ENCODE data around the gene CHMP3. TPM values are rescaled to one million over a fixed set of nuclear protein-coding genes. Genes with fewer than 3 reads are reported as not detected.

CHMP3 gene
- total and polyA plus RNA-seq, 2 of the 13 experiments (the other 11 are each of a cell fraction or from before 2014, with no cell fraction given) = 64.1 to 114 TPM

DNA sequence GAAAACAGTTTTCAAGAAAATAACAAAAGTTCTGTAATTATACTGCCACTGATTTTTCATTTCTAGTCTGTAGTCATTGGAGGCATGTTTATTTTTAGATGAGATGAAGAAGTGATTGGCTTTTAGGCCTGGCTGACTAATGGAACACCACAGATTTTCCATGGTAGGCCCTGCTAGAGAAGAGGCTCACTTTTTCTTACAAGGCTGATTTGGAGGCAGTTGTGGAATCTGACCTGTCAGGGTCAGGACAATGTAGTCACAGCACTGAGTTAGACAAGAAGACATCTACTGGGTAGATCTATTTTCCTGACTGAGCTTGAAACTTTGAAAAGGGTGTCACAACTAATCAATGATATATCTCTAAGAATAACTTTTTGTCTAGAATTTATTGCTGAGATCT is 78.1 kb downstream of the CHMP3 start (continued):
- TF ChIP-seq, protein P1, sequence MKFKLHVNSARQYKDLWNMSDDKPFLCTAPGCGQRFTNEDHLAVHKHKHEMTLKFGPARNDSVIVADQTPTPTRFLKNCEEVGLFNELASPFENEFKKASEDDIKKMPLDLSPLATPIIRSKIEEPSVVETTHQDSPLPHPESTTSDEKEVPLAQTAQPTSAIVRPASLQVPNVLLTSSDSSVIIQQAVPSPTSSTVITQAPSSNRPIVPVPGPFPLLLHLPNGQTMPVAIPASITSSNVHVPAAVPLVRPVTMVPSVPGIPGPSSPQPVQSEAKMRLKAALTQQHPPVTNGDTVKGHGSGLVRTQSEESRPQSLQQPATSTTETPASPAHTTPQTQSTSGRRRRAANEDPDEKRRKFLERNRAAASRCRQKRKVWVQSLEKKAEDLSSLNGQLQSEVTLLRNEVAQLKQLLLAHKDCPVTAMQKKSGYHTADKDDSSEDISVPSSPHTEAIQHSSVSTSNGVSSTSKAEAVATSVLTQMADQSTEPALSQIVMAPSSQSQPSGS (CRISPR knock-in tag; IDR thresholded peaks at IDR 0.05) = no peak

DNA sequence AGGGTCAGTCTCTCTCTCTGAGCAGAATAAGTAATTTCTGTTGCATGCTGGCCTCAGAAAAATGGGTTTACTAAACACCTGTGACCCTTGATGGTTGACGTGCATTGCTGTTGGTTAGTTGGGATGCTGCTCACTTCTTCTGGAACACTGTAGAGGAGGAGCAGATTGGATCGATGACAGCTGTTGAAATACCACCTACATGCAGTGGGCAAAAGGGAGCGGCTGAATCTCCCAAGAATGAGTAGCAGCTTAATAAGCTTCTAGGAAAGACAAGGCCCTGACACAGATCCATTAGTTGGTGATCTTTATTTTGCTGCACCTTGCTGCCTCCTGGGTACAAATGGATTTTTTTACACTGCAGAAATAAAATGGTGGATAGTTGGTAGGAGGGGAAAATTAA is 78.9 kb downstream of the CHMP3 start:
- Histone ChIP-seq H2AFZ (ENCODE audit: low read length) (no peak overlapping the region), H3K9me3 (ENCODE audit: low read length) (no peaks in the 10 kb centered on the region), H4K20me1 (ENCODE audit: insufficient read depth, low read length) (no peaks in the 10 kb centered on the region), H3K36me3 (replicated peaks in 1 of 2; ENCODE audit: control insufficient read depth in 1 of 2, insufficient read depth in 2 of 2, low read length in 2 of 2) (peaks cover 56 to 98% of the 10 kb centered on the region in 2 experiments), H3K79me2 (ENCODE audit: insufficient read depth, low read length) (no peaks in the 10 kb centered on the region), H3K4me3 (replicated peaks in 1 of 3; ENCODE audit: insufficient read depth in 1 of 3, low read depth in 2 of 3, low read length in 3 of 3) (no peak overlapping the region), H3K9ac (ENCODE audit: insufficient read depth, low read depth, low read length) (no peak overlapping the region), H3K4me2 (ENCODE audit: low read depth, low read length) (no peak overlapping the region), H3K27ac (ENCODE audit: extremely low read length, insufficient read depth, low read length) (no peak overlapping the region), H3K4me1 (ENCODE audit: insufficient read depth, low read length) (0 out of 2 replicates have a peak, but pooled peaks cover 7% of the 10 kb centered on the region), H3K27me3 (ENCODE audit: control insufficient read depth in 1 of 2, insufficient read depth in 2 of 2, low read length in 2 of 2) (no peaks in the 10 kb centered on the region)
- in situ Hi-C loops (cut with HindIII; ENCODE audit: extremely low pct_ligation_motif_present, low pct_unique_long_range_greater_than_20kb) (no loop called here), intact Hi-C loops (cut with micrococcal nuclease; ENCODE audit: unreplicated experiment) (no loop called here)
- ATAC-seq (no peak), FAIRE-seq (no peak), DNase-seq (ENCODE audit: low spot score) (no peak)
- ChIA-PET POLR2A (no interaction called here), CTCF (ENCODE audit: low intra/inter-chr PET ratio, low total read pairs) (no interaction called here)
- no TSS peak for BruUV-seq (replicated peaks)
- TF ChIP-seq, protein P2, sequence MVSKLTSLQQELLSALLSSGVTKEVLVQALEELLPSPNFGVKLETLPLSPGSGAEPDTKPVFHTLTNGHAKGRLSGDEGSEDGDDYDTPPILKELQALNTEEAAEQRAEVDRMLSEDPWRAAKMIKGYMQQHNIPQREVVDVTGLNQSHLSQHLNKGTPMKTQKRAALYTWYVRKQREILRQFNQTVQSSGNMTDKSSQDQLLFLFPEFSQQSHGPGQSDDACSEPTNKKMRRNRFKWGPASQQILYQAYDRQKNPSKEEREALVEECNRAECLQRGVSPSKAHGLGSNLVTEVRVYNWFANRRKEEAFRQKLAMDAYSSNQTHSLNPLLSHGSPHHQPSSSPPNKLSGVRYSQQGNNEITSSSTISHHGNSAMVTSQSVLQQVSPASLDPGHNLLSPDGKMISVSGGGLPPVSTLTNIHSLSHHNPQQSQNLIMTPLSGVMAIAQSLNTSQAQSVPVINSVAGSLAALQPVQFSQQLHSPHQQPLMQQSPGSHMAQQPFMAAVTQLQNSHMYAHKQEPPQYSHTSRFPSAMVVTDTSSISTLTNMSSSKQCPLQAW (CRISPR knock-in tag; IDR thresholded peaks at IDR 0.05) = no peak
- TF ChIP-seq RBM22 (optimal IDR thresholded peaks at IDR 0.05; ENCODE audit: low read length) = peak; percentile 59
- 99% methylated on average over 3 of the region's 3 CpGs for WGBS (ENCODE audit: low lambda C conversion rate)

DNA sequence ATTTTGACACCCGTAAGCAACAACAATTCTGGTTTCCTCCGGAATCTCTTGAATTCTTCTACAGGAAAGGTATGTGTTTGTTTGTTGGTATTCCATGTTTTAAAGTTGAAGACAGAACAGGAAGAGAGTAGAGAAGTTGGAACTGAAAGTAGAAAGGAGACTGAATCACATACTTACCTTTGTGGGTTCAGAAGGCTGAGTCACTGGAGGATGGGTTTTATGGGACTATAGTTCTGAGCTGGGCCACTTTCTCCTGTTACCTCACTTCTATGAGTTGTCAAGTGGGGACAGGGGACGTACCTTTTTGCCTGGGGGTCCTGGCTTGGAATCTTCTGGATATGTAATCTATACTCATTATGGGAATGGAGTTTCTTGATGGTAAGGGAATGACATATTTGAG is 81.2 kb downstream of the CHMP3 start:
- POLR2A ChIA-PET = no interaction called here
- Histone ChIP-seq H3K27me3 (ENCODE audit: control insufficient read depth in 1 of 2, insufficient read depth in 2 of 2, low read length in 2 of 2) (no peaks in the 10 kb centered on the region), H4K20me1 (ENCODE audit: insufficient read depth, low read length) (no peaks in the 10 kb centered on the region), H3K79me2 (ENCODE audit: insufficient read depth, low read length) (no peaks in the 10 kb centered on the region), H3K27ac (ENCODE audit: extremely low read length, insufficient read depth, low read length) (no peak overlapping the region), H3K4me3 (replicated peaks in 1 of 3; ENCODE audit: insufficient read depth in 1 of 3, low read depth in 2 of 3, low read length in 3 of 3) (no peak overlapping the region), H3K9ac (ENCODE audit: insufficient read depth, low read depth, low read length) (no peak overlapping the region), H2AFZ (ENCODE audit: low read length) (no peak overlapping the region), H3K9me3 (ENCODE audit: low read length) (no peaks in the 10 kb centered on the region), H3K4me1 (ENCODE audit: insufficient read depth, low read length) (0 out of 2 replicates have a peak, but pooled peaks cover 7% of the 10 kb centered on the region), H3K36me3 (replicated peaks in 1 of 2; ENCODE audit: control insufficient read depth in 1 of 2, insufficient read depth in 2 of 2, low read length in 2 of 2) (peaks cover 60 to 99% of the 10 kb centered on the region in 2 experiments), H3K4me2 (ENCODE audit: low read depth, low read length) (no peak overlapping the region)
- ATAC-seq = no peak
- BruUV-seq (replicated peaks) = no TSS peak
- 96% methylated on average over 3 of the region's 3 CpGs for WGBS (ENCODE audit: low lambda C conversion rate)
- in situ Hi-C loops (cut with HindIII; ENCODE audit: extremely low pct_ligation_motif_present, low pct_unique_long_range_greater_than_20kb) = no loop called here
- CTCF ChIA-PET (ENCODE audit: low intra/inter-chr PET ratio, low total read pairs) = no interaction called here
- FAIRE-seq = no peak
- no peak for DNase-seq (ENCODE audit: low spot score)
- intact Hi-C loops (cut with micrococcal nuclease; ENCODE audit: unreplicated experiment) = no loop called here
- no peak for TF ChIP-seq CBX2 (IDR thresholded peaks at IDR 0.05; ENCODE audit: low read depth, low read length)
- TF ChIP-seq CBX2 (CRISPR knock-in tag; IDR thresholded peaks at IDR 0.05; ENCODE audit: low read depth) = no peak
- TF ChIP-seq, protein P3, sequence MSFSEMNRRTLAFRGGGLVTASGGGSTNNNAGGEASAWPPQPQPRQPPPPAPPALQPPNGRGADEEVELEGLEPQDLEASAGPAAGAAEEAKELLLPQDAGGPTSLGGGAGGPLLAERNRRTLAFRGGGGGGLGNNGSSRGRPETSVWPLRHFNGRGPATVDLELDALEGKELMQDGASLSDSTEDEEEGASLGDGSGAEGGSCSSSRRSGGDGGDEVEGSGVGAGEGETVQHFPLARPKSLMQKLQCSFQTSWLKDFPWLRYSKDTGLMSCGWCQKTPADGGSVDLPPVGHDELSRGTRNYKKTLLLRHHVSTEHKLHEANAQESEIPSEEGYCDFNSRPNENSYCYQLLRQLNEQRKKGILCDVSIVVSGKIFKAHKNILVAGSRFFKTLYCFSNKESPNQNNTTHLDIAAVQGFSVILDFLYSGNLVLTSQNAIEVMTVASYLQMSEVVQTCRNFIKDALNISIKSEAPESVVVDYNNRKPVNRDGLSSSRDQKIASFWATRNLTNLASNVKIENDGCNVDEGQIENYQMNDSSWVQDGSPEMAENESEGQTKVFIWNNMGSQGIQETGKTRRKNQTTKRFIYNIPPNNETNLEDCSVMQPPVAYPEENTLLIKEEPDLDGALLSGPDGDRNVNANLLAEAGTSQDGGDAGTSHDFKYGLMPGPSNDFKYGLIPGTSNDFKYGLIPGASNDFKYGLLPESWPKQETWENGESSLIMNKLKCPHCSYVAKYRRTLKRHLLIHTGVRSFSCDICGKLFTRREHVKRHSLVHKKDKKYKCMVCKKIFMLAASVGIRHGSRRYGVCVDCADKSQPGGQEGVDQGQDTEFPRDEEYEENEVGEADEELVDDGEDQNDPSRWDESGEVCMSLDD (CRISPR knock-in tag; IDR thresholded peaks at IDR 0.05; ENCODE audit: borderline replicate concordance) = no peak
- TF ChIP-seq ZNF572 (CRISPR knock-in tag; IDR thresholded peaks at IDR 0.05) = no peak
- TF ChIP-seq, protein P4, sequence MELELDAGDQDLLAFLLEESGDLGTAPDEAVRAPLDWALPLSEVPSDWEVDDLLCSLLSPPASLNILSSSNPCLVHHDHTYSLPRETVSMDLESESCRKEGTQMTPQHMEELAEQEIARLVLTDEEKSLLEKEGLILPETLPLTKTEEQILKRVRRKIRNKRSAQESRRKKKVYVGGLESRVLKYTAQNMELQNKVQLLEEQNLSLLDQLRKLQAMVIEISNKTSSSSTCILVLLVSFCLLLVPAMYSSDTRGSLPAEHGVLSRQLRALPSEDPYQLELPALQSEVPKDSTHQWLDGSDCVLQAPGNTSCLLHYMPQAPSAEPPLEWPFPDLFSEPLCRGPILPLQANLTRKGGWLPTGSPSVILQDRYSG (CRISPR knock-in tag; IDR thresholded peaks at IDR 0.05) = no peak

All from HepG2 (cell line).